ENCODE measurements around the gene ATP6V0C.

ATP6V0C gene

DNA sequence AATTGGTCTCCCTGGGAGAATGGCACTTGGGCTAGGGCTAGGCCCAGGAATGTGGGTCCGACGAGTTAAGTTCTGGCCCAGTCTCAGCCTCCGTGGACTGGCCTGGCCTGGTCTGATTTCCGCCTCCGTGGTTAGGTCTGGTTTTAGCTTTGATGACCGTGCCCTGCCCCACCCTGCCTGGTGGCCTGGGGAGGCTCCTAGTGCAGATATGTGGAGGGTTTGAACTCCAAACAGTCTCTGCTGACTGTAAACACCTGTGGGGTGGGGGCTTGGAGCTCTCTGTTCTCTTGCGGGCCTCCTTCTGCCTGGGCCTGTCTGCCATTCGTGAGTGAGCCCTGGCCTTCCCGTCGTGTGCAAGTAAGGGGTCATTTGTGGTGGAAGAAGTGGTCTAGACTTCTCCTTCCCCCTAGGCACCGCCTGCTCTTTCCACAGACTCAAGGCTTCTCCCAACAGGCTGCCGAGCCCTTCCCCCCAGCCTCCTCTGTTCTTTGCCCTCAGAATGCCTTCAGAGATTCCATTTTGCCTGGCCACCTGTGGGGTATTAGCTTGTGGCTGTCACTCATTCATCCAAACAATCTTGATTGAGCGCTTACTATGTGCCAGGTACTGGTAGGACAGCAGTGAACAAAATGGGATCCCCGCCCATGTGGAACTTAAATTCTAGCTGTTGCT lies 1.6 kb downstream of the ATP6V0C start:
- peak overlapping the region; percentile 81 to 97 for H3K27ac ChIP-seq
- no peak for DNase-seq (ENCODE audit: low spot score)
- peak overlapping the region; percentile 94 for H3K4me3 ChIP-seq
- TF ChIP-seq, protein P1, sequence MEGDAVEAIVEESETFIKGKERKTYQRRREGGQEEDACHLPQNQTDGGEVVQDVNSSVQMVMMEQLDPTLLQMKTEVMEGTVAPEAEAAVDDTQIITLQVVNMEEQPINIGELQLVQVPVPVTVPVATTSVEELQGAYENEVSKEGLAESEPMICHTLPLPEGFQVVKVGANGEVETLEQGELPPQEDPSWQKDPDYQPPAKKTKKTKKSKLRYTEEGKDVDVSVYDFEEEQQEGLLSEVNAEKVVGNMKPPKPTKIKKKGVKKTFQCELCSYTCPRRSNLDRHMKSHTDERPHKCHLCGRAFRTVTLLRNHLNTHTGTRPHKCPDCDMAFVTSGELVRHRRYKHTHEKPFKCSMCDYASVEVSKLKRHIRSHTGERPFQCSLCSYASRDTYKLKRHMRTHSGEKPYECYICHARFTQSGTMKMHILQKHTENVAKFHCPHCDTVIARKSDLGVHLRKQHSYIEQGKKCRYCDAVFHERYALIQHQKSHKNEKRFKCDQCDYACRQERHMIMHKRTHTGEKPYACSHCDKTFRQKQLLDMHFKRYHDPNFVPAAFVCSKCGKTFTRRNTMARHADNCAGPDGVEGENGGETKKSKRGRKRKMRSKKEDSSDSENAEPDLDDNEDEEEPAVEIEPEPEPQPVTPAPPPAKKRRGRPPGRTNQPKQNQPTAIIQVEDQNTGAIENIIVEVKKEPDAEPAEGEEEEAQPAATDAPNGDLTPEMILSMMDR (IDR thresholded peaks at IDR 0.05), result no peak

DNA sequence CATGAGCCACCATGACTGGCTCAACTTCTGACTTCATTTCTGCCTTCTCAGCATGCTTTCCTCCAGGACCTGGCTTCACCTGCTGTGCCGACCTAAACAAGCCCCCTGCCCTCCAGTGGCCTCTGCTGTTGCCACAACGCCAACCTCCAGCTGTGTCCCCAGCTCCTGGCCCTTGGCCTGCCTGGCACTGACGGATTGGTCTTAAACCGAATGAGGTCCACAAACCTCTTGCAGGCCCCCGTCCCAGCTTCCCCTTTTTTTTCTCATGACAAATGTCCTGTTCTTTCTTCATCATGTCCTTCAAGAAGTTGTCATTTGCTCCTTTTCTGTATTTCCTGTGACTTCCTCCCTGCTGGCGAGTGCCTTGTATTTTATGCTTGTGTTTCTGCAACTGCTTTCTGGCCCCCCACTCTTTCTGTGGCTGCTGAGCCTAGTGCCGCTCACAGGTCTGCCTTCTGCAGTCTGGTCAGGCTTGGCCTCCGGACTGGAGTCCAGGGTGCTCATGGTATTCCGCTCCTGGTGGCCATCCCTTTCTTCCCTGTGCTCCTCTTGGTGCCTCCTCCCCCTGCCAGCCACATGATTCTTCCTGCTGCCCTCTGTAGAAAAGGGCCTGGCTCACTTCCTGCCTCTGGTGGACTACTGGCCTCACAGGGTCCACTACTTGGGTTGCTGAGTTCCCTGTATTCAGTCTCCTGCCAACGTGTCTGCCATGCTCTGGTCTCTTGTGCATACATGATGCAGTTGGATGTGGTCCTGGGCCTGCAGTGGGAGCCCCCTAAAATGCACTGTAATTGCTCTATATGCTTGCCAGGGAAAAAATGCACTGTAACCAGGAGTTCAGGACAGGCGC lies 2.9 kb downstream of the ATP6V0C start:
- TF ChIP-seq, protein P1 (IDR thresholded peaks at IDR 0.05), result no peak
- Histone ChIP-seq H3K27ac (peak overlapping the region in 1 of 2 donors; percentile 95), H3K4me3 (peak overlapping the region; percentile 45)
- DNase-seq (ENCODE audit: low spot score), result no peak

DNA sequence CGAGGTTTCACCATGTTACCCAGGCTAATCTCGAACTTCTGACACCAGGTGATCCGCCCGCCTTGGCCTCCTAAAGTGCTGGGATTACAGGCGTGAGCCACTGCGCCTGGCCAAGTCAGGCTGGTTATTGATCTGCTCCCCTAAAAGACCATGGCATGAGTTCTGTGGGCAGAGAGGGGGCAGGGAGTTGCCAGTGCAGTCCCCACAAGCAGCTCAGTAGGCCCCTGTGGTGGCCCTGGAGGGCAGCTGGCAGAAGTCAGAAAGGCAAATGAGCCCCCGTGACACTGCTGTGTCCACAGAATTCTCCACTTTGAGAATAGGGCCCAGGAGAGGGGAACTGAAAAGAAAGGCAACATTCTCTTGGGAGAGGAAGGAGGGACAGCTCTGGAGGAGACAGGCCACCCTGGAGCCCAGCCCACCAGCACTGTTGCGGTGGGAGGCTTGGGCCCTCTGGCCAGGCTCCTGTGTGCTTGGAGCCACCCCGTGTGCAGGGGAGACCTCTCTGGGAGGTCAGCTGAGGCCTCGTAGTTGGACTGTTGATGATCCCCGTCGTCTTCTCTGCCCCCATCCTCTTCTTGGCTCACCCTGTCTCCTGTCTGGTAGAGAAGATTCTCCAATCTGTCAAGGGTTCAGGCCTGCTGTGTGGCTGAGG lies 4.3 kb downstream of the ATP6V0C start:
- Histone ChIP-seq H3K4me3 (peak overlapping the region; percentile 4), H3K27ac (peak overlapping the region in 1 of 2 donors; percentile 95)
- TF ChIP-seq, protein P1 (IDR thresholded peaks at IDR 0.05), result no peak
- no peak for DNase-seq (ENCODE audit: low spot score)

DNA sequence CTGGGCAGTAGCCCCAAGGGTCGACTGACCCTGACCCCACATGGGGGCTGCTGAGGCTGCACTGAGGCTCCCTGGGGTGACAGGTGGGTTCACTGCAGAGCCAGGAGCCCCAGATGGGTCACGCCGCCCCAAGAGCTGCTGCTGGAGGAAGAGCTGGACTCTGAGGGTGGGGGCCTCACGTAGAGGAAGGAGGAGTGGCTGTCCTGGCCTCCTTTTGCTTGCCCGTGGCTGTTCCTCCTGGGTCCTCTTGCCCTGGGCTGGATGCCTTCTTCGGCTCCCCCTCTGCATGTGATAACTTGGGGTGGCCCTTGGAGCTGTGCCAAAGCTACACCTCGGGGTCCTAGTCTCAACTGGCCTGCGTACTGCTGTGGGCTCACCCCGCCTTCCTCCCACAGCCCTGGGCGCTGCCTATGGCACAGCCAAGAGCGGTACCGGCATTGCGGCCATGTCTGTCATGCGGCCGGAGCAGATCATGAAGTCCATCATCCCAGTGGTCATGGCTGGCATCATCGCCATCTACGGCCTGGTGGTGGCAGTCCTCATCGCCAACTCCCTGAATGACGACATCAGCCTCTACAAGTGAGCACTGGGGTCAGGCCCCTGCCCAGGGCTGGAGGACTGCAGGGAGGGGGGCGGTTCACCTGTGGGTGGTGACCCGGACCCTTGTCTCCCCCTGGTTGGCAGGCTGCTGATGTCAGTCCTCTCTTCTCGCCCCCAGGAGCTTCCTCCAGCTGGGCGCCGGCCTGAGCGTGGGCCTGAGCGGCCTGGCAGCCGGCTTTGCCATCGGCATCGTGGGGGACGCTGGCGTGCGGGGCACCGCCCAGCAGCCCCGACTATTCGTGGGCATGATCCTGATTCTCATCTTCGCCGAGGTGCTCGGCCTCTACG lies 5.3 kb downstream of the ATP6V0C start:
- TF ChIP-seq, protein P1 (IDR thresholded peaks at IDR 0.05), result no peak
- no peak for DNase-seq (ENCODE audit: low spot score)
- Histone ChIP-seq H3K27ac (peak overlapping the region; percentile 65 to 95), H3K4me3 (peak overlapping the region; percentile 91)

DNA sequence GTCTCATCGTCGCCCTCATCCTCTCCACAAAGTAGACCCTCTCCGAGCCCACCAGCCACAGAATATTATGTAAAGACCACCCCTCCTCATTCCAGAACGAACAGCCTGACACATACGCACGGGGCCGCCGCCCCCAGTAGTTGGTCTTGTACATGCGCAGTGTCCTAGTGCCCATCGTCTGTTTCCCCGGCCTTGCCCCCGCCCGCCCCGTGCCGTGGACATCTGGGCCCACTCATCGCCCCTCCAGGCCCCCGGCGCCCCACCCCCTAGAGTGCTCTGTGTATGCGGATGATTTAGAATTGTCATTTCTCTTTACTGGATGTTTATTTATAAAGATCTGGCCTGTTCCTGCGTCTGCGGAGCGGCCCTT lies 5.9 kb downstream of the ATP6V0C start:
- no peak for DNase-seq (ENCODE audit: low spot score)
- H3K27ac ChIP-seq, result peak overlapping the region; percentile 65 to 95
- TF ChIP-seq, protein P1 (IDR thresholded peaks at IDR 0.05), result no peak
- peak overlapping the region; percentile 91 for H3K4me3 ChIP-seq

DNA sequence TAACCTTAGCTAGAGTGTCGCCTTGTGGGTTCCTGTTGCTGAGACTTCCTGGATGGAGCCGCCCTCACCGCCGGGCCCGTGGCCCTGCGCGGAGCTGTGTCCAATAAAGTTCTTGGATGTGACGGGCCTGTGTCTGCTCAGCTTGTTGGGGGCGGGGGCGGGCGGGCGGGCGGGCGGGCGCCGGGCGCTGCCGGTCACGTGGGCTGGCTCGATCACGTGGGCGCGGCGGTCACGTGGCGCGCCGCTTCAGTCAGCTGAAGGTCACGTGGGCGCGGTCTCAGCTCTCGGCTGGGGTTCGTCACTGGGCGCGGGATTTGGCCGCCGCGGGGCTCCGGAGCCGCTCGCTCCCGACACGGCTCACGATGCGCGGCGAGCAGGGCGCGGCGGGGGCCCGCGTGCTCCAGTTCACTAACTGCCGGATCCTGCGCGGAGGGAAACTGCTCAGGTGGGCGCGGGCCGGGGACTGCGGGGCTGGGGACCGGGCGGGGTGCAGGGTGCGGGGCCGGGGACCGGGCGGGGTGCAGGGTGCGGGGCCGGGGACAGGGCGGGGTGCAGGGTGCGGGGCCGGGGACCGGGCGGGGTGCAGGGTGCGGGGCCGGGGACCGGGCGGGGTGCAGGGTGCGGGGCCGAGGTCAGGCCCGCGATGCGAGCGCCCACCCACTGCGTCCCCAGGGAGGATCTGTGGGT lies 6.5 kb downstream of the ATP6V0C start, which contains the start of gene AMDHD2:
Gene AMDHD2, plus strand, starts transcription at position 275 of the 687 bp plus-strand sequence. Its CDS starts 88 bp downstream, at position 363.
- TF ChIP-seq, protein P1 (IDR thresholded peaks at IDR 0.05), result no peak
- DNase-seq (ENCODE audit: low spot score), result peak; percentile 90
- Histone ChIP-seq H3K4me3 (peak within 1 kb of the TSS; percentile 91), H3K27ac (peak within 1 kb of the TSS; percentile 65 to 95)

All from coronary artery (tissue), 2 donors.